ENCODE results near the gene PA2G4. TPM values are rescaled to one million over a fixed set of nuclear protein-coding genes. Genes with fewer than 3 reads are reported as not detected.
"Not testable (repeated sequence)": the region's sequence is repeated elsewhere in the genome, so short reads cannot be mapped to it uniquely, and the experiment has no call there.

Gene PA2G4
- total RNA-seq (10 to 100 TPM; 65.5 to 77.6 (median 74.2) TPM), polyA plus RNA-seq (73.3 TPM)
- long read RNA-seq, donor 1, transcript PA2G4-201 (13 exons, 2,577 nt), result major isoform, 88 of 125 reads
- long read RNA-seq, donor 1, partial matches to known transcripts, result 31 of 125 reads
- long read RNA-seq, donor 1, other reads (novel, unspliced or antisense), result 6 of 125 reads
- long read RNA-seq, donor 2, transcript PA2G4-201 (13 exons, 2,577 nt), result major isoform, 86 of 100 reads
- long read RNA-seq, donor 2, partial matches to known transcripts, result 14 of 100 reads
- long read RNA-seq, donor 2, other reads (novel, unspliced or antisense), result 0 of 100 reads
- long read RNA-seq, donor 3, transcript PA2G4-201 (13 exons, 2,577 nt), result major isoform, 112 of 250 reads
- long read RNA-seq, donor 3, partial matches to known transcripts, result 126 of 250 reads
- long read RNA-seq, donor 3, other reads (novel, unspliced or antisense), result 12 of 250 reads
- long read RNA-seq, donor 4, transcript PA2G4-201 (13 exons, 2,577 nt), result major isoform, 106 of 111 reads
- long read RNA-seq, donor 4, partial matches to known transcripts, result 2 of 111 reads
- long read RNA-seq, donor 4, other reads (novel, unspliced or antisense), result 3 of 111 reads

- intact Hi-C loops (cut with DNase I), result no loop called here
- ATAC-seq (peak; percentile 98 to 99), DNase-seq (peak; percentile 99)
- Histone ChIP-seq H3K9me3 (ENCODE audit: control insufficient read depth, low read length) (no peaks in the 10 kb centered on the region), H3K4me1 (ENCODE audit: control insufficient read depth, insufficient read depth, low read length) (no peaks in the 10 kb centered on the region), H3K27me3 (ENCODE audit: control insufficient read depth, insufficient read depth) (no peaks in the 10 kb centered on the region), H3K27ac (ENCODE audit: low read length) (peak within 1 kb of the TSS; percentile 88), H3K4me3 (ENCODE audit: low read length) (peak within 1 kb of the TSS; percentile 83)
- under 1% methylated on average over 60 of the region's 60 CpGs for WGBS
These were observed at the start of gene PA2G4 for GRCh38 chr12:56104109-56104814. Gene PA2G4 (plus strand): TSS chr12:56104559. CDS start chr12:56104738, 179 bp downstream.

DNA sequence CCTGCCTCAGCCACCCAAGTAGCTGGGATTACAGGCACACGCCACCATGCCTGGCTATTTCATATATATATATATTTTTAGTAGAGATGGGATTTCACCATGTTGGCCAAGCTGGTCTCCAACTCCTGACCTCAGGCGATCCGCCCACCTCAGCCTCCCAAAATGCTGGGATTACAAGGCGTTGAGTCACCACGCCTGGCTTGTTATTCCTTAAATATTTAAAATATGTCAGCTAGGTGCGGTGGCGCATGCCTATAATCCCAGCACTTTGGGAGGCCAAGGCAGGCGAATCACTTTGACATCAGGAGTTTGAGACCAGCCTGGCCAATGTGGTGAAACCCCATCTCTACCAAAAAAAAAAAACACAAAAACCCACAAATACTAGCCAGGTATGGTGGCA is 44.4 kb upstream of the PA2G4 start:
- H3K9me3 ChIP-seq (ENCODE audit: control insufficient read depth, low read length); intact Hi-C loops (cut with DNase I); H3K27me3 ChIP-seq (ENCODE audit: control insufficient read depth, insufficient read depth); DNase-seq; H3K27ac ChIP-seq (ENCODE audit: low read length); H3K4me3 ChIP-seq (ENCODE audit: low read length); H3K4me1 ChIP-seq (ENCODE audit: control insufficient read depth, insufficient read depth, low read length); ATAC-seq: not testable (repeated sequence)
- 94% methylated on average over 8 of the region's 8 CpGs for WGBS

GRCh38 chr12:56061982-56062381 is 42.4 kb upstream of the PA2G4 start:
- intact Hi-C loops (cut with DNase I), result no loop called here
- no peaks in the 10 kb centered on the region for H3K27me3 ChIP-seq (ENCODE audit: control insufficient read depth, insufficient read depth)
- no peaks in the 10 kb centered on the region for H3K4me1 ChIP-seq (ENCODE audit: control insufficient read depth, insufficient read depth, low read length)
- no peak for ATAC-seq
- H3K4me3 ChIP-seq (ENCODE audit: low read length), result no peak overlapping the region
- DNase-seq, result no peak
- H3K27ac ChIP-seq (ENCODE audit: low read length), result no peak overlapping the region
- 69% methylated on average over 5 of the region's 5 CpGs for WGBS
- H3K9me3 ChIP-seq (ENCODE audit: control insufficient read depth, low read length), result no peaks in the 10 kb centered on the region

- Histone ChIP-seq H3K4me3 (ENCODE audit: low read length) (no peak overlapping the region), H3K27ac (ENCODE audit: low read length) (no peak overlapping the region), H3K4me1 (ENCODE audit: control insufficient read depth, insufficient read depth, low read length) (no peaks in the 10 kb centered on the region), H3K9me3 (ENCODE audit: control insufficient read depth, low read length) (no peaks in the 10 kb centered on the region), H3K27me3 (ENCODE audit: control insufficient read depth, insufficient read depth) (no peaks in the 10 kb centered on the region)
- intact Hi-C loops (cut with DNase I), result no loop called here
- no peak for ATAC-seq
- DNase-seq, result no peak
These were observed 41.4 kb upstream of the PA2G4 start for GRCh38 chr12:56062996-56063395.

DNA sequence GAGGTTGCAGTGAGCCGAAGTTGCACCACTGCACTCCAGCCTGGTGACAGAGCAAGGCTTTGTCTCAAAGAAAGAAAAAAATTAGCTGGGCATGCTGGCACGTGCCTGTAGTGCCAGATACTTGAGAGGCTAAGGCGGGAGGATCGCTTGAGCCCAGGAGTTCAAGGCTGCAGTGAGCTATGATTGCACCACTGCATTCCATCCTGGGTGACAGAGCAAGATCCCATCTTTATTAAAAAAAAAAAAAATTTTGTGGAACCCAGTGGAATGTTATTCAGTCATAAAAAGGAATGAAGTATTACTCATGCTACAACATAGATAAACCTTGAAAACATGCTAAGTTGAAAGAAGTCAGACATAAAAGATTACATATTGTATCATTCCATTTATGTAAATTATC is 32.7 kb upstream of the PA2G4 start:
- ATAC-seq, result no peak
- intact Hi-C loops (cut with DNase I), result no loop called here
- 75% methylated on average over 4 of the region's 4 CpGs for WGBS

DNA sequence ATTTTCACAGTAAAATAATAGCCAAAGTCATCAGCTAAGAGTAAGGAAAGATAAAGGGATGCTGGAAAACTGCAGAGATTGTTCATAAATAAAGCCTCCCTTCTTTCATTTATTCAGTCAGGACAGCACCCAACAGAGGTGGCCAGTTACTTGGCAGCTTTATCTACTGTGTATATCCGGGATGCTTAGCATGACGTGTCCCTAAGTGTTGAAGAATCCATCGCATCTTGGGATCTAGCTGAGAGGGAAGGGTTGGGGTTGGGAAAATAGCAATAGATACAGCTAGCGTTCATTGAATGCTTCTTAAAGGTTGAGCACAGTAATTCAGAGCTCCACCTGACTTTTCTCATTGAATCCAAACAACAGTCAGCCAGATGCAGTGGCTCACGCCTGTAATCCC is 30.0 kb upstream of the PA2G4 start:
- Histone ChIP-seq H3K27me3 (ENCODE audit: control insufficient read depth, insufficient read depth) (no peaks in the 10 kb centered on the region), H3K4me3 (ENCODE audit: low read length) (no peak overlapping the region), H3K27ac (ENCODE audit: low read length) (no peak overlapping the region), H3K9me3 (ENCODE audit: control insufficient read depth, low read length) (no peaks in the 10 kb centered on the region), H3K4me1 (ENCODE audit: control insufficient read depth, insufficient read depth, low read length) (no peaks in the 10 kb centered on the region)
- 72% methylated on average over 5 of the region's 5 CpGs for WGBS
- ATAC-seq, result no peak
- DNase-seq, result no peak
- intact Hi-C loops (cut with DNase I), result no loop called here

More for the DNA sequence above, 32.7 kb upstream of the PA2G4 start:
- H3K27ac ChIP-seq (ENCODE audit: low read length), result no peak overlapping the region
- DNase-seq, result no peak
- no peaks in the 10 kb centered on the region for H3K4me1 ChIP-seq (ENCODE audit: control insufficient read depth, insufficient read depth, low read length)
- no peaks in the 10 kb centered on the region for H3K27me3 ChIP-seq (ENCODE audit: control insufficient read depth, insufficient read depth)
- H3K4me3 ChIP-seq (ENCODE audit: low read length), result no peak overlapping the region
- H3K9me3 ChIP-seq (ENCODE audit: control insufficient read depth, low read length), result no peaks in the 10 kb centered on the region

- DNase-seq; H3K4me3 ChIP-seq (ENCODE audit: low read length); intact Hi-C loops (cut with DNase I); ATAC-seq; H3K27me3 ChIP-seq (ENCODE audit: control insufficient read depth, insufficient read depth); H3K4me1 ChIP-seq (ENCODE audit: control insufficient read depth, insufficient read depth, low read length); H3K9me3 ChIP-seq (ENCODE audit: control insufficient read depth, low read length); H3K27ac ChIP-seq (ENCODE audit: low read length): not testable (repeated sequence)
- 88% methylated on average over 9 of the region's 9 CpGs for WGBS
These were observed 26.4 kb upstream of the PA2G4 start for GRCh38 chr12:56077966-56078365.

DNA sequence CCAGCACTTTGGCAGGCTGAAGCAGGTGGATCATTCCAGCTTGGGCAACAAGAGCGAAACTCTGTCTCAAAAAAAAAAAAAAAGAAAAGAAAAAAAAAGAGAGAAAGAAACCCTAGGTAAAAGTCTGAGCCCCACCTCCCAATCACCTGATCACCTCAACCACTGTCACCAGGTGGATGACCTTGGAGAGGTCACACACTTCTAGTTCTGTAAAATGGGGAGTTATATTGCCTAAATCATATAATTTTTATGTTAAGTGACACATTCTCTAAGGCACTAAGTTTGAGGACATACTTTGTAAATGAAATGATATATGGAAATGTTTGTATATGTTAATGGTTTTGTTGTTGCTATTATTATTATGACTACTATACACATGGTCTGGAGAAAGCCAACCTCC is 25.9 kb upstream of the PA2G4 start:
- H3K4me1 ChIP-seq (ENCODE audit: control insufficient read depth, insufficient read depth, low read length), result peaks cover 4% of the 10 kb centered on the region
- DNase-seq (no peak), ATAC-seq (no peak)
- 92% methylated on average over 1 of the region's 1 CpG for WGBS
- no peak overlapping the region for H3K4me3 ChIP-seq (ENCODE audit: low read length)
- H3K27me3 ChIP-seq (ENCODE audit: control insufficient read depth, insufficient read depth), result no peaks in the 10 kb centered on the region
- H3K27ac ChIP-seq (ENCODE audit: low read length), result no peak overlapping the region
- intact Hi-C loops (cut with DNase I), result no loop called here
- H3K9me3 ChIP-seq (ENCODE audit: control insufficient read depth, low read length), result no peaks in the 10 kb centered on the region

GRCh38 chr12:56078931-56079722 is 25.2 kb upstream of the PA2G4 start:
- Histone ChIP-seq H3K27me3 (ENCODE audit: control insufficient read depth, insufficient read depth) (no peaks in the 10 kb centered on the region), H3K9me3 (ENCODE audit: control insufficient read depth, low read length) (no peaks in the 10 kb centered on the region), H3K4me3 (ENCODE audit: low read length) (peak overlapping the region; percentile 64), H3K27ac (ENCODE audit: low read length) (peak overlapping the region; percentile 1), H3K4me1 (ENCODE audit: control insufficient read depth, insufficient read depth, low read length) (peaks cover 4% of the 10 kb centered on the region)
- 3% methylated on average over 50 of the region's 50 CpGs for WGBS
- DNase-seq (peak; percentile 87 to 94 (median 93)), ATAC-seq (peak; percentile 88 to 92)
- intact Hi-C loops (cut with DNase I), result no loop called here

- H3K27ac ChIP-seq (ENCODE audit: low read length), result peak within 1 kb of the TSS; percentile 1
- H3K4me1 ChIP-seq (ENCODE audit: control insufficient read depth, insufficient read depth, low read length), result peaks cover 4% of the 10 kb centered on the region
- 2% methylated on average over 59 of the region's 59 CpGs for WGBS
- intact Hi-C loops (cut with DNase I), result no loop called here
- peak; percentile 83 to 89 (median 85) for DNase-seq
- peak; percentile 88 to 92 for ATAC-seq
- no peaks in the 10 kb centered on the region for H3K9me3 ChIP-seq (ENCODE audit: control insufficient read depth, low read length)
- no peaks in the 10 kb centered on the region for H3K27me3 ChIP-seq (ENCODE audit: control insufficient read depth, insufficient read depth)
- H3K4me3 ChIP-seq (ENCODE audit: low read length), result peak within 1 kb of the TSS; percentile 64
These were observed 24.4 kb upstream of the PA2G4 start, which contains the start of gene ERBB3 for GRCh38 chr12:56079723-56080555. Gene ERBB3 (plus strand): TSS chr12:56080165. CDS start chr12:56080301, 136 bp downstream.

Measured in right cardiac atrium (tissue), 5 donors.